Hematopoietic multipotent progenitor cell treated with erythropoietin and hydrocortisone succinate and interleukin-3 and kit ligand, for 15 days (in vitro differentiated cells): ENCODE measurements around the gene CACNA2D1.
"Not testable (repeated sequence)": the region's sequence is repeated elsewhere in the genome, so short reads cannot be mapped to it uniquely, and the experiment has no call there.

Experiments used
- DNase-seq: peaks from one replicate; pipeline ENCODE4 v3.0.0-alpha.2; 2015; ENCODE audit warnings: low spot score

Gene CACNA2D1

GRCh38 chr7:82044497-82045080, 399.0 kb downstream of the CACNA2D1 start:
- peak; percentile 26 for DNase-seq

GRCh38 chr7:82039621-82040020, 404.0 kb downstream of the CACNA2D1 start:
- DNase-seq = no peak

- no peak for DNase-seq
Measured at GRCh38 chr7:82036146-82036886, 407.3 kb downstream of the CACNA2D1 start.

GRCh38 chr7:82035456-82035855, 408.1 kb downstream of the CACNA2D1 start:
- DNase-seq = no peak

GRCh38 chr7:82032901-82033300, 410.7 kb downstream of the CACNA2D1 start:
- DNase-seq = no peak

GRCh38 chr7:82029236-82029913, 414.2 kb downstream of the CACNA2D1 start:
- DNase-seq = no peak

GRCh38 chr7:82028097-82028496, 415.5 kb downstream of the CACNA2D1 start:
- no peak for DNase-seq

GRCh38 chr7:82021713-82022112, 421.9 kb downstream of the CACNA2D1 start:
- DNase-seq = no peak

- no peak for DNase-seq
Measured at GRCh38 chr7:82021036-82021435, 422.5 kb downstream of the CACNA2D1 start.

- no peak for DNase-seq
Measured at GRCh38 chr7:82019551-82020475, 423.8 kb downstream of the CACNA2D1 start.

- DNase-seq = no peak
Measured at GRCh38 chr7:82018226-82018625, 425.4 kb downstream of the CACNA2D1 start.

GRCh38 chr7:82017334-82017943, 426.1 kb downstream of the CACNA2D1 start:
- DNase-seq = no peak

GRCh38 chr7:82015751-82016150, 427.8 kb downstream of the CACNA2D1 start:
- no peak for DNase-seq

- DNase-seq = not testable (repeated sequence)
Measured at GRCh38 chr7:82014574-82014973, 429.0 kb downstream of the CACNA2D1 start.

GRCh38 chr7:82012453-82012852, 431.1 kb downstream of the CACNA2D1 start:
- DNase-seq = no peak

GRCh38 chr7:82010416-82010815, 433.2 kb downstream of the CACNA2D1 start:
- DNase-seq = no peak

- DNase-seq = no peak
Measured at GRCh38 chr7:82007315-82007714, 436.3 kb downstream of the CACNA2D1 start.

GRCh38 chr7:82005056-82005455, 438.5 kb downstream of the CACNA2D1 start:
- no peak for DNase-seq

GRCh38 chr7:81993186-81993585, 450.4 kb downstream of the CACNA2D1 start:
- no peak for DNase-seq

GRCh38 chr7:81990395-81990794, 453.2 kb downstream of the CACNA2D1 start:
- DNase-seq = no peak

- DNase-seq = no peak
Measured at GRCh38 chr7:81986723-81987470, 456.7 kb downstream of the CACNA2D1 start.
